ENCODE measurements around the gene SENP3.

Gene SENP3

GRCh38 chr17:7561589-7562207, at the start of gene SENP3:
SENP3 (plus strand) TSS chr17:7561919; CDS start chr17:7563077, 1,158 bp downstream.
- DNase-seq (ENCODE audit: low read depth), result peak; percentile 72

GRCh38 chr17:7512105-7512504, 49.6 kb upstream of the SENP3 start:
- DNase-seq (ENCODE audit: low read depth), result no peak

DNA sequence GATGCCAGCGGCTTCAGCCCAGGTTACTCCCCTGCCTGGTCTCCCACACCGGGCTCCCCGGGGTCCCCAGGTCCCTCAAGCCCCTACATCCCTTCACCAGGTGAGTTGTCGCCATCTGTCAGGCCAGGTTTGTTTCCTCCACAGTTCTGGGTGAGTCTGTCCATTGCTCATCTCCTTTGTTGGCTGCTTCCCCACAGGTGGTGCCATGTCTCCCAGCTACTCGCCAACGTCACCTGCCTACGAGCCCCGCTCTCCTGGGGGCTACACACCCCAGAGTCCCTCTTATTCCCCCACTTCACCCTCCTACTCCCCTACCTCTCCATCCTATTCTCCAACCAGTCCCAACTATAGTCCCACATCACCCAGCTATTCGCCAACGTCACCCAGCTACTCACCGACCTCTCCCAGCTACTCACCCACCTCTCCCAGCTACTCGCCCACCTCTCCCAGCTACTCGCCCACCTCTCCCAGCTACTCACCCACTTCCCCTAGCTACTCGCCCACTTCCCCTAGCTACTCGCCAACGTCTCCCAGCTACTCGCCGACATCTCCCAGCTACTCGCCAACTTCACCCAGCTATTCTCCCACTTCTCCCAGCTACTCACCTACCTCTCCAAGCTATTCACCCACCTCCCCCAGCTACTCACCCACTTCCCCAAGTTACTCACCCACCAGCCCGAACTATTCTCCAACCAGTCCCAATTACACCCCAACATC, 48.7 kb upstream of the SENP3 start:
- DNase-seq (ENCODE audit: low read depth), result no peak

GRCh38 chr17:7513850-7514419, 47.8 kb upstream of the SENP3 start:
- DNase-seq (ENCODE audit: low read depth), result no peak

GRCh38 chr17:7515911-7516610, 45.7 kb upstream of the SENP3 start:
- no peak for DNase-seq (ENCODE audit: low read depth)

- no peak for DNase-seq (ENCODE audit: low read depth)
Observed at GRCh38 chr17:7523033-7523432, 38.7 kb upstream of the SENP3 start.

GRCh38 chr17:7528842-7529241, 32.9 kb upstream of the SENP3 start:
- no peak for DNase-seq (ENCODE audit: low read depth)

GRCh38 chr17:7530023-7530900, 31.5 kb upstream of the SENP3 start:
- no peak for DNase-seq (ENCODE audit: low read depth)

- no peak for DNase-seq (ENCODE audit: low read depth)
Observed at GRCh38 chr17:7538050-7538449, 23.7 kb upstream of the SENP3 start.

DNA sequence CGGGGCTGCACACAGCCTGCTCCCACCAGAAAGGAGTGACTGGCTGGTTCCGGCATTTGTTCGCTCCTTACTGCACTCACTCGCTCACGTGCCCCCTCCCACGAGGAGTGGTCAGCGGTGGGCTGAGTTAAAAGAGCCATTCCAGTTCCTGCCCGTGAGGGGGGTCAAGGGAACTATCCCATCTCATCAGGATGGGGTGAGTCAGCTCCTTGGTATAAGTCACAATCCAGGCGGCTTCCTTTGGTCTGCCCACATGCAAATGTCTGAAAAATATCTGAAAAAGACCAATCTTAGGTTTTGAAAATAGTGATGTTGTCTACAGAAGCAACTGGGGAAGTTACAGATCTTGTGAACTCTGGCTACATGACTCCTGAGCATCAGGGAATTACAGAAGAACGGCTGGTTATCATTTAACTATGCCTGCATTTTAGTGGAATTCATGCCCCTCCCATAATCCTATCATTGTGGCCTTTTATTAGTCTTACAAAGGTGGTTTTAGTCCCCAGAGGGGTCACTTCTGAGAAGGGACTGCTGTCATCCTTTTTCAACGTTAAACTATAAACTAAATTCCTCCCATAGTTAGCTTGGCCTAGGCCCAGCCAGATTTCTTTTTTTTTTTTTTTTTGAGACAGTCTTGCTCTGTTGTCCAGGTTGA, 22.7 kb upstream of the SENP3 start:
- no peak for DNase-seq (ENCODE audit: low read depth)

- DNase-seq (ENCODE audit: low read depth), result no peak
Observed at GRCh38 chr17:7541074-7541621, 20.6 kb upstream of the SENP3 start.

DNA sequence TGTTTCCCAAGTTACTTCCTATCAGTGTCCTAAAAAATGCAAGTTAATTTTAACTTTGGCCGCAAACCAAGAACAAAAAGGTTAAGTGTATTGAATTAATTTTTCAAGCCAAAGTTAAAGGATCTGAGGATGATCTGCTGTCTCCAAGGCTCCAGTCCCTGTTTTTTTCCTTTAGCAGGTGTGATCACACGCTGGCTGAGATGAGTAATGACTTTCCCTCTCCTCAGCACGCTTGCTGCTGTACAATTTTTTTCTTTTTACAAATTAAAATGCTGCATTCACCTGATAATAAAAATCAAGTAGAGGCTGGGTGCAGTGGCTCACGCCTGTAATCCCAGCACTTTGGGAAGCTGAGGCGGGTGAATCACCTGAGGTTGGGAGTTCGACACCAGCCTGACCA, 16.8 kb upstream of the SENP3 start:
- no peak for DNase-seq (ENCODE audit: low read depth)

- no peak for DNase-seq (ENCODE audit: low read depth)
Observed at GRCh38 chr17:7548585-7549400, 12.9 kb upstream of the SENP3 start, which contains the start of gene TNFSF12. TNFSF12 (plus strand) TSS chr17:7549058; CDS start chr17:7549154, 96 bp downstream.

GRCh38 chr17:7549401-7550055, 12.2 kb upstream of the SENP3 start:
- no peak for DNase-seq (ENCODE audit: low read depth)

- DNase-seq (ENCODE audit: low read depth), result no peak
Observed at GRCh38 chr17:7550344-7550743, 11.4 kb upstream of the SENP3 start.

GRCh38 chr17:7551396-7551795, 10.3 kb upstream of the SENP3 start:
- no peak for DNase-seq (ENCODE audit: low read depth)

DNA sequence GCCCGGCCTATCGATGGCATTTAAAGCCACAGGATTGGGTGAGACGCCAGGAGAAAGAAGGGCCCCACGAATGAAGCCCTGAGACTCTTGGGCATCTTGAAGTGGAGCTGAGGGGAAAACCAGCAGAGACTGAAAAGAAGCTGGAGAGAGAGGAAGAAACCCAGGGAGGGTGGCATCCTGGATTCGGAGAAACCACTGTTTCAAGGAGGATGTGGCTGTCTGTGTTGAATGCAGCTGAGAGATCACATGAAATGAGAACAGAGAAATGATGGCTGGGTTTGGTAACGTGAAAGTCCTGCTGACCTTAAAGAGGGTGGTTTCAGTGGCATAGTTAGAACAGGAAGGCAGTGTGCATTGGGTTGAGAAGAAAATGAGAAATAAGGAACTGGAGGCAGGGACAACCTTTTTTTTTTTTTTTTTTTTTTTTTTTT, 9.1 kb upstream of the SENP3 start:
- no peak for DNase-seq (ENCODE audit: low read depth)

DNA sequence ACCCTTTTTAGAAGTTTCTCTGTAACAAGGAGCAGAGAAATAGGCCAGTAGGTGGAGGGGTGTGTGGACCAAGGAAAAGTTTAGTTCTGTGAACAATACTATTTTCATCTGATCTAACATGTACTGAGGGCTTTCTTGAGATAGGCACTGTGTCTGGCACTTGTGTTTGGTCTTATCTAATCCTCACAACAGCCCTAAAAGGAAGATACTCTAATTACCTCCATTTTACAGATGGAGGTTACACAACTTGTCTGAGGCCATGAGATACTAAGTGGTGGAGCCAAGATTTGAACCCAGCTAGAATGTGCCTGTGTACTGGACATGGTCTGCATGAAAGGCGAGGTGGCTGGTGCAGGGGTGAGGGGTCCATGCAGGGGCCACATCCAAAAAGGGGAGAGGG, 8.4 kb upstream of the SENP3 start:
- no peak for DNase-seq (ENCODE audit: low read depth)

DNA sequence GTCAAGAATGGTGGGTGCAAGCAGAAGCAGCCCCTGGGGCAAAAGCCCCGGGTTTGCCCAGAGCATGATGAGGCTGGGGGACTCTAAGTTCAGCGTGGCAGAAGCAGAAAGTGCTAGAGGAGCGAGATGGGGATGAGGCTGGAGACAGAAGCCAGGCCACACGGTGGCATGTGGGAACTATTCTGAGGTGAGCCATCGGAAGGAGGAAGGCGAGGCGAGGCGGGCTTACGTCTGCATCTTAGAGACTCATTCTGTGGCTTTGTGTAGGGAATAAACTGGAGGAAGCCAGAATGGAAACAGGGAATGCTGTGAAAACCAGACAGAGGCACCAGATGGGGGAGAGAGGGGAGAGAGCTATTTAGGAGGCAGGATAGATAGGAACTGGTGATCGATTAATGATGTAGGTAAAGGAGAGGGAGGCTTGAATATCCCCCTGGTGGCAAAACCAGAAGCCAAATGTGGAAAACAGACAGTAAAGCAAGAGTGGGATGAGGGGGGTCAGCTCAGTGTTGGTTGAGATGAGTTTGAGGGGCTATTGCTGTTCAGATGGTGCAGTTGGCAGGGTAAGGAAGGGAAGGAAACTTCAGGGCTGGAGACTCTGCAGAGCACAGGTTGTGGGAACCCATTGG, 6.3 kb upstream of the SENP3 start:
- no peak for DNase-seq (ENCODE audit: low read depth)

Data from fibroblast of the conjunctiva (primary cell).